CD8-positive, alpha-beta memory T cell (primary cell): ENCODE measurements around the gene SHISAL1. TPM values are rescaled to one million over a fixed set of nuclear protein-coding genes. Genes with fewer than 3 reads are reported as not detected.

ENCODE experiments used
- CTCF ChIA-PET: fragments of 350-600 bp; sonication (Branson Sonifier 250); formaldehyde crosslinking; loops from one replicate; lab custom pipeline; 2021; ENCODE audit warnings: antibody characterized with exemption; lab: Charles Lee
- POLR2A ChIA-PET: fragments of 350-600 bp; sonication (Branson Sonifier 250); formaldehyde crosslinking; loops from one replicate; lab custom pipeline; 2021; ENCODE audit warnings: antibody characterized with exemption; lab: Charles Lee
- DNase-seq, 5 donors: peaks; one replicate each; pipeline versions ENCODE4 v3.0.0 to v3.0.0-alpha.2; 2020 to 2022; ENCODE audit warnings: mixed read lengths in 1 of 5
- H3K27ac ChIP-seq: one replicate; pipeline ENCODE4 v1.7.0; 2013; ENCODE audit warnings: low read depth, mild to moderate bottlenecking, low read length, moderate library complexity
- H3K27me3 ChIP-seq: 2 replicates; pipeline ENCODE4 v1.7.0; 2013; ENCODE audit warnings: low read length, mild to moderate bottlenecking; ENCODE audit not compliant: insufficient read depth, poor library complexity, severe bottlenecking
- H3K36me3 ChIP-seq: 2 replicates; pipeline ENCODE4 v1.7.0; 2013; ENCODE audit warnings: mild to moderate bottlenecking, low read length, moderate library complexity; ENCODE audit not compliant: insufficient read depth
- H3K4me1 ChIP-seq: 2 replicates; pipeline ENCODE4 v1.7.0; 2013; ENCODE audit warnings: mild to moderate bottlenecking, low read length, moderate library complexity; ENCODE audit not compliant: insufficient read depth
- H3K4me3 ChIP-seq: 2 replicates; pipeline ENCODE4 v1.7.0; 2013; ENCODE audit warnings: mild to moderate bottlenecking, low read length
- H3K9me3 ChIP-seq: 2 replicates; pipeline ENCODE4 v1.7.0; 2013; ENCODE audit warnings: mild to moderate bottlenecking, low read length
- H3K27ac Mint-ChIP-seq, 8 donors: one replicate each; pipeline ENCODE4 v1.8.0; 2020 to 2021; ENCODE audit warnings: mixed read lengths in 8 of 8, mild to moderate bottlenecking in 6 of 8, inconsistent platforms in 3 of 8, moderate library complexity in 3 of 8
- H3K27me3 Mint-ChIP-seq, 2 donors: one replicate each; pipeline ENCODE4 v1.8.0; 2020 to 2021; ENCODE audit warnings: mixed read lengths in 2 of 2, mild to moderate bottlenecking in 1 of 2, moderate library complexity in 1 of 2
- H3K36me3 Mint-ChIP-seq, 3 donors: one replicate each; pipeline ENCODE4 v1.8.0; 2020 to 2021; ENCODE audit warnings: mixed read lengths in 3 of 3, inconsistent platforms in 1 of 3, mild to moderate bottlenecking in 1 of 3
- H3K4me1 Mint-ChIP-seq, 3 donors: one replicate each; pipeline ENCODE4 v1.8.0; 2020 to 2021; ENCODE audit warnings: mixed read lengths in 3 of 3, inconsistent platforms in 1 of 3, mild to moderate bottlenecking in 1 of 3
- H3K4me3 Mint-ChIP-seq, 7 donors: one replicate each; pipeline ENCODE4 v1.8.0; 2020 to 2021; ENCODE audit warnings: mixed read lengths in 7 of 7, mild to moderate bottlenecking in 6 of 7, moderate library complexity in 4 of 7, inconsistent platforms in 2 of 7
- H3K9me3 Mint-ChIP-seq, 5 donors: one replicate each; pipeline ENCODE4 v1.8.0; 2020 to 2022; ENCODE audit warnings: mixed read lengths in 5 of 5, mild to moderate bottlenecking in 3 of 5, moderate library complexity in 2 of 5, inconsistent platforms in 1 of 5
- polyA plus RNA-seq: library from polyadenylated mRNA; unstranded; fragments of 300-500 nt; fragmentation: Illumina TruSeq; gene quantifications from one replicate; pipeline ENCODE4 v1.2.3, GENCODE V29; 2021
- total RNA-seq, 2 experiments: library from RNA; stranded (reverse); gene quantifications; one replicate each; pipeline ENCODE4 v1.2.3, GENCODE V29; 2021

Gene SHISAL1
- total and polyA plus RNA-seq, 3 experiments from 2014 or later: not detected

- H3K4me1 Mint-ChIP-seq: peaks cover 0 to 3% (median 0%) of the 10 kb centered on the region in 3 donors
- H3K36me3 Mint-ChIP-seq: no peaks in the 10 kb centered on the region
- H3K4me1 ChIP-seq: no peaks in the 10 kb centered on the region
- no peaks in the 10 kb centered on the region for H3K9me3 ChIP-seq
- H3K27ac Mint-ChIP-seq: no peak overlapping the region
- no peak overlapping the region for H3K27ac ChIP-seq
- peaks cover 0 to 3% (median 0%) of the 10 kb centered on the region in 5 donors for H3K9me3 Mint-ChIP-seq
- no peak overlapping the region for H3K4me3 Mint-ChIP-seq
- ChIA-PET CTCF (no interaction called here), POLR2A (no interaction called here)
- H3K4me3 ChIP-seq: no peak overlapping the region
- H3K27me3 ChIP-seq: no peaks in the 10 kb centered on the region
- no peaks in the 10 kb centered on the region for H3K36me3 ChIP-seq
- H3K27me3 Mint-ChIP-seq: peaks cover 4 to 36% of the 10 kb centered on the region in 2 donors
- no peak for DNase-seq
Measured at GRCh38 chr22:44281768-44282637, 30.7 kb downstream of the SHISAL1 start.

- Histone ChIP-seq H3K4me3 (no peak overlapping the region), H3K9me3 (no peaks in the 10 kb centered on the region), H3K36me3 (no peaks in the 10 kb centered on the region), H3K4me1 (no peaks in the 10 kb centered on the region), H3K27me3 (no peaks in the 10 kb centered on the region), H3K27ac (no peak overlapping the region)
- Mint-ChIP-seq H3K9me3 (no peaks in the 10 kb centered on the region), H3K4me1 (peaks cover 0 to 3% (median 0%) of the 10 kb centered on the region in 3 donors), H3K27me3 (peaks cover 4 to 42% of the 10 kb centered on the region in 2 donors), H3K27ac (peak overlapping the region in 1 of 8 donors; percentile 96), H3K36me3 (no peaks in the 10 kb centered on the region), H3K4me3 (no peak overlapping the region)
- POLR2A ChIA-PET: no interaction called here
- CTCF ChIA-PET: no interaction called here
- DNase-seq: no peak
Measured at GRCh38 chr22:44280665-44281188, 32.0 kb downstream of the SHISAL1 start.

- no peaks in the 10 kb centered on the region for H3K4me1 ChIP-seq
- H3K36me3 ChIP-seq: no peaks in the 10 kb centered on the region
- no peak overlapping the region for H3K4me3 Mint-ChIP-seq
- no peaks in the 10 kb centered on the region for H3K9me3 ChIP-seq
- no peak for DNase-seq
- H3K27me3 Mint-ChIP-seq: peaks cover 8 to 43% of the 10 kb centered on the region in 2 donors
- H3K27me3 ChIP-seq: no peaks in the 10 kb centered on the region
- ChIA-PET POLR2A (no interaction called here), CTCF (no interaction called here)
- no peaks in the 10 kb centered on the region for H3K9me3 Mint-ChIP-seq
- no peaks in the 10 kb centered on the region for H3K36me3 Mint-ChIP-seq
- no peak overlapping the region for H3K27ac Mint-ChIP-seq
- no peak overlapping the region for H3K4me3 ChIP-seq
- H3K27ac ChIP-seq: no peak overlapping the region
- no peaks in the 10 kb centered on the region for H3K4me1 Mint-ChIP-seq
Measured at GRCh38 chr22:44279069-44279360, 33.7 kb downstream of the SHISAL1 start.

- POLR2A ChIA-PET: no interaction called here
- CTCF ChIA-PET: no interaction called here
- H3K4me3 Mint-ChIP-seq: no peak overlapping the region
- H3K36me3 Mint-ChIP-seq: no peaks in the 10 kb centered on the region
- no peaks in the 10 kb centered on the region for H3K4me1 Mint-ChIP-seq
- no peak overlapping the region for H3K4me3 ChIP-seq
- H3K4me1 ChIP-seq: no peaks in the 10 kb centered on the region
- no peak overlapping the region for H3K27ac ChIP-seq
- H3K27me3 ChIP-seq: no peaks in the 10 kb centered on the region
- no peaks in the 10 kb centered on the region for H3K36me3 ChIP-seq
- peak in 1 of 5 donors; percentile 28 for DNase-seq
- no peaks in the 10 kb centered on the region for H3K9me3 Mint-ChIP-seq
- peaks cover 8 to 45% of the 10 kb centered on the region in 2 donors for H3K27me3 Mint-ChIP-seq
- H3K9me3 ChIP-seq: no peaks in the 10 kb centered on the region
- H3K27ac Mint-ChIP-seq: peak overlapping the region in 1 of 8 donors; percentile 26
Measured at GRCh38 chr22:44278243-44279068, 34.3 kb downstream of the SHISAL1 start.

- no peaks in the 10 kb centered on the region for H3K36me3 ChIP-seq
- no peaks in the 10 kb centered on the region for H3K4me1 Mint-ChIP-seq
- H3K27ac Mint-ChIP-seq: peak overlapping the region in 1 of 8 donors; percentile 69
- peak in 1 of 5 donors; percentile 34 for DNase-seq
- no peak overlapping the region for H3K27ac ChIP-seq
- no peaks in the 10 kb centered on the region for H3K9me3 Mint-ChIP-seq
- H3K9me3 ChIP-seq: no peaks in the 10 kb centered on the region
- H3K27me3 ChIP-seq: no peaks in the 10 kb centered on the region
- CTCF ChIA-PET: no interaction called here
- H3K27me3 Mint-ChIP-seq: peaks cover 8 to 44% of the 10 kb centered on the region in 2 donors
- no peak overlapping the region for H3K4me3 Mint-ChIP-seq
- H3K36me3 Mint-ChIP-seq: no peaks in the 10 kb centered on the region
- no peaks in the 10 kb centered on the region for H3K4me1 ChIP-seq
- POLR2A ChIA-PET: no interaction called here
- no peak overlapping the region for H3K4me3 ChIP-seq
Measured at GRCh38 chr22:44277386-44278135, 35.2 kb downstream of the SHISAL1 start.

GRCh38 chr22:44276706-44277356 lies 35.9 kb downstream of the SHISAL1 start:
- H3K9me3 Mint-ChIP-seq: no peaks in the 10 kb centered on the region
- peaks cover 5 to 44% of the 10 kb centered on the region in 2 donors for H3K27me3 Mint-ChIP-seq
- no peaks in the 10 kb centered on the region for H3K4me1 ChIP-seq
- peak overlapping the region in 2 of 8 donors; percentile 69 to 85 for H3K27ac Mint-ChIP-seq
- ChIA-PET CTCF (no interaction called here), POLR2A (no interaction called here)
- no peaks in the 10 kb centered on the region for H3K27me3 ChIP-seq
- no peaks in the 10 kb centered on the region for H3K9me3 ChIP-seq
- no peaks in the 10 kb centered on the region for H3K4me1 Mint-ChIP-seq
- no peaks in the 10 kb centered on the region for H3K36me3 ChIP-seq
- H3K4me3 Mint-ChIP-seq: no peak overlapping the region
- DNase-seq: peak in 1 of 5 donors; percentile 43
- no peaks in the 10 kb centered on the region for H3K36me3 Mint-ChIP-seq
- no peak overlapping the region for H3K4me3 ChIP-seq
- H3K27ac ChIP-seq: no peak overlapping the region

GRCh38 chr22:44276041-44276440 lies 36.7 kb downstream of the SHISAL1 start:
- Mint-ChIP-seq H3K4me1 (no peaks in the 10 kb centered on the region), H3K9me3 (no peaks in the 10 kb centered on the region), H3K36me3 (no peaks in the 10 kb centered on the region), H3K27ac (peak overlapping the region in 2 of 8 donors; percentile 22 to 38), H3K4me3 (peak overlapping the region in 1 of 7 donors; percentile 24), H3K27me3 (peaks cover 5 to 41% of the 10 kb centered on the region in 2 donors)
- Histone ChIP-seq H3K4me1 (no peaks in the 10 kb centered on the region), H3K9me3 (no peaks in the 10 kb centered on the region), H3K36me3 (no peaks in the 10 kb centered on the region), H3K4me3 (no peak overlapping the region), H3K27ac (no peak overlapping the region), H3K27me3 (no peaks in the 10 kb centered on the region)
- ChIA-PET CTCF (no interaction called here), POLR2A (no interaction called here)
- DNase-seq: peak in 1 of 5 donors; percentile 29
